GM12875 (cell line): ENCODE measurements around the gene VCAN.

Source experiments
- H3K4me3 ChIP-seq: one replicate; pipeline ENCODE4 v1.5.1; 2011; ENCODE audit warnings: low read depth, low read length, control low read depth
- TF ChIP-seq, protein P1 (sequence below): IDR thresholded peaks from 2 replicates; pipeline ENCODE4 v1.5.1; 2011; ENCODE audit warnings: low read depth, mild to moderate bottlenecking, control low read depth, inconsistent platforms, low read length, moderate library complexity, borderline replicate concordance; ENCODE audit not compliant: insufficient read depth

Gene VCAN

DNA sequence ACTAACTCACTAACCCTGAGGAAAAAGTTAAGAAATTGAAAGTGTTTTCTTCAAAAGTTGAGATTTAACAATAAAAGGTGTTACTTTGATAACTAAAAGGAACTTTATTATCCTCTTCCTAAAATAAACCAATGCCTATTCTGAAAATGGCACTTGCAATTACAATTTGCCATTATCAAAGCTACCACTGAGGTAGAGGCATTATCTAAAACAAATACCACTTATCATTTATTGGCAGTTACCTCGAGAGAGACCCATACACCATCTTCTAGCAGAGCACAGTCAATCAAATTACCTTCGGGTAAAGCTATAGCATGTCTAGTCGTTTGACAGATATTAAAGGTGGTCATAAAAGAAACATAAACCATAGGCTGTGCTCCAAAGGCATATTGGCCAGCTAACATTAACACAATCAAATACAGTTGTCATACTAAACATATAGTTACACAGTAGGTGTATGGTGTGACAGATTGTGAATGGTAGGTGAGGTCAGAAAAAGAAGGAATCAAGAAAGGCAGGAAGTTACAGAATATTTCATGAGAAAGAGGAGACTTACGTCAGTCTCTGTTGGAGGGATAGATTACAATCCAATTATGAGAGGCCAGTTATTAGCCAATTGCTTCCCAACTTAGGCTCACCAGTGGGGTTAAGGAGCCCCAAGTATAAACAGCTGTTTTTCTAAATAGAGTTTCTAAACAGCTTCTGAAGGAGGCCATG is 56.3 kb downstream of the VCAN start:
- TF ChIP-seq, protein P1, sequence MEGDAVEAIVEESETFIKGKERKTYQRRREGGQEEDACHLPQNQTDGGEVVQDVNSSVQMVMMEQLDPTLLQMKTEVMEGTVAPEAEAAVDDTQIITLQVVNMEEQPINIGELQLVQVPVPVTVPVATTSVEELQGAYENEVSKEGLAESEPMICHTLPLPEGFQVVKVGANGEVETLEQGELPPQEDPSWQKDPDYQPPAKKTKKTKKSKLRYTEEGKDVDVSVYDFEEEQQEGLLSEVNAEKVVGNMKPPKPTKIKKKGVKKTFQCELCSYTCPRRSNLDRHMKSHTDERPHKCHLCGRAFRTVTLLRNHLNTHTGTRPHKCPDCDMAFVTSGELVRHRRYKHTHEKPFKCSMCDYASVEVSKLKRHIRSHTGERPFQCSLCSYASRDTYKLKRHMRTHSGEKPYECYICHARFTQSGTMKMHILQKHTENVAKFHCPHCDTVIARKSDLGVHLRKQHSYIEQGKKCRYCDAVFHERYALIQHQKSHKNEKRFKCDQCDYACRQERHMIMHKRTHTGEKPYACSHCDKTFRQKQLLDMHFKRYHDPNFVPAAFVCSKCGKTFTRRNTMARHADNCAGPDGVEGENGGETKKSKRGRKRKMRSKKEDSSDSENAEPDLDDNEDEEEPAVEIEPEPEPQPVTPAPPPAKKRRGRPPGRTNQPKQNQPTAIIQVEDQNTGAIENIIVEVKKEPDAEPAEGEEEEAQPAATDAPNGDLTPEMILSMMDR = no peak
- no peak overlapping the region for H3K4me3 ChIP-seq

DNA sequence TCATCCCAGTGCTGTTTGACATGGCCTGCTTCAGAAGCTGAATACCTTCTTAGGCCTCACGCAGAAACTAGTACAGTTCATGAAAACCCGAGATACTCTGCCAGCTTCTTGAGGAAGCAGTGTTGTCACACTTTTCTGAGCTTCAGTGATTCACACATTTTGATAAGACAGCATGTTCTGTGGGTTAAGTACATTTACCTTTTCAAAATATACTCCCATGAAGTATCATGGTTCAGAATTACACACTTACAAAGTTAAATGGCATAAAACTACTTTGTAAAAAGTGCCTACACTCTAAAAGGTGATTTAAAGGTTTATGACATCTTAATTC is 56.9 kb downstream of the VCAN start:
- TF ChIP-seq, protein P1 = no peak

DNA sequence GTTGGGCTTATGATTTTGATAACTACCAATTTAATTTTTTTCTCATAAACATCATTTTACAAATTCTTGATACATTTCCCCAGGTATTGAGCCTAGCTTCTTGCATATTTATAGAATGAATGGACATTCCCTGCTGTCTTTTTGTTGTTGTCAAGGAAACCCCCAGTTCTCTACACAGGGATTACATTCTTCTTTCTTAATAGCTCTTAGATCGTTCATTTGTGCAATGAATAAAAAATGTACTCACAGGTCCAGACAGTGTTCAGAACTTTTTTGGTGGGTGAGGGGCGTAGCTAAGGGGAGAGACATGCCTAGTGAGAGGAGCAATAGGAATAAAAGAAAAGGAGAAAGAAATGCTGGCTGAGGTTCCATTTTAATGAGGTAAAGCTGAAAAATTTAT is 58.6 kb downstream of the VCAN start:
- no peak overlapping the region for H3K4me3 ChIP-seq
- TF ChIP-seq, protein P1 = no peak

More for the DNA sequence above, 56.9 kb downstream of the VCAN start:
- no peak overlapping the region for H3K4me3 ChIP-seq

DNA sequence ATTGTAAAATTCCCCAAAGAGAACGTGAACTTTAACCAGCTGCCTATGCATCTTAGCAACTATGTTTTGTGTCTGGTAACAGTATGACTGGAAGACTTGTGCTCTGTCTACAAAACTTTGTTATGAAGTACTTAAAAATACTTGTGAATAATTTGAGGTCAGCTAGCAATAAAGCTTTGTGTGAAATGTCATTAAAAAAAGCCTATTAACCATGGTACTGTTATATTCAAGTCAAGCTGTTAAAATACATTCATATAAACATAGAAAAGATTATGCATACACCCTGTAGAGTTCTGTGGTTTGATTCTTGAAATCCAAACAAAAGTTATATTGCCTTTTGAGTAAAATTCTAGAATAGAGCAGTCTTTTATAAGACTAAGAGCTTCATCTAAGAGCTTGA is 60.1 kb downstream of the VCAN start:
- H3K4me3 ChIP-seq = no peak overlapping the region
- TF ChIP-seq, protein P1 = no peak

DNA sequence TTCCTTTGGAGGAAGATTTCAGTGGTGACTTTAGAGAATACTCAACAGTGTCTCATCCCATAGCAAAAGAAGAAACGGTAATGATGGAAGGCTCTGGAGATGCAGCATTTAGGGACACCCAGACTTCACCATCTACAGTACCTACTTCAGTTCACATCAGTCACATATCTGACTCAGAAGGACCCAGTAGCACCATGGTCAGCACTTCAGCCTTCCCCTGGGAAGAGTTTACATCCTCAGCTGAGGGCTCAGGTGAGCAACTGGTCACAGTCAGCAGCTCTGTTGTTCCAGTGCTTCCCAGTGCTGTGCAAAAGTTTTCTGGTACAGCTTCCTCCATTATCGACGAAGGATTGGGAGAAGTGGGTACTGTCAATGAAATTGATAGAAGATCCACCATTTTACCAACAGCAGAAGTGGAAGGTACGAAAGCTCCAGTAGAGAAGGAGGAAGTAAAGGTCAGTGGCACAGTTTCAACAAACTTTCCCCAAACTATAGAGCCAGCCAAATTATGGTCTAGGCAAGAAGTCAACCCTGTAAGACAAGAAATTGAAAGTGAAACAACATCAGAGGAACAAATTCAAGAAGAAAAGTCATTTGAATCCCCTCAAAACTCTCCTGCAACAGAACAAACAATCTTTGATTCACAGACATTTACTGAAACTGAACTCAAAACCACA is 67.4 kb downstream of the VCAN start:
- no peak overlapping the region for H3K4me3 ChIP-seq
- TF ChIP-seq, protein P1 = no peak

DNA sequence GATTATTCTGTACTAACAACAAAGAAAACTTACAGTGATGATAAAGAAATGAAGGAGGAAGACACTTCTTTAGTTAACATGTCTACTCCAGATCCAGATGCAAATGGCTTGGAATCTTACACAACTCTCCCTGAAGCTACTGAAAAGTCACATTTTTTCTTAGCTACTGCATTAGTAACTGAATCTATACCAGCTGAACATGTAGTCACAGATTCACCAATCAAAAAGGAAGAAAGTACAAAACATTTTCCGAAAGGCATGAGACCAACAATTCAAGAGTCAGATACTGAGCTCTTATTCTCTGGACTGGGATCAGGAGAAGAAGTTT is 67.9 kb downstream of the VCAN start:
- TF ChIP-seq, protein P1 = no peak

DNA sequence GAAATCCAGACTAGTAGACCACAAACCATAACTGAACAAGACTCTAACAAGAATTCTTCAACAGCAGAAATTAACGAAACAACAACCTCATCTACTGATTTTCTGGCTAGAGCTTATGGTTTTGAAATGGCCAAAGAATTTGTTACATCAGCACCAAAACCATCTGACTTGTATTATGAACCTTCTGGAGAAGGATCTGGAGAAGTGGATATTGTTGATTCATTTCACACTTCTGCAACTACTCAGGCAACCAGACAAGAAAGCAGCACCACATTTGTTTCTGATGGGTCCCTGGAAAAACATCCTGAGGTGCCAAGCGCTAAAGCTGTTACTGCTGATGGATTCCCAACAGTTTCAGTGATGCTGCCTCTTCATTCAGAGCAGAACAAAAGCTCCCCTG is 68.6 kb downstream of the VCAN start:
- H3K4me3 ChIP-seq = no peak overlapping the region
- TF ChIP-seq, protein P1 = no peak

More for the DNA sequence above, 67.9 kb downstream of the VCAN start:
- no peak overlapping the region for H3K4me3 ChIP-seq
